Right lobe of liver (tissue), 6 donors: ENCODE data around the gene SORD. TPM values are rescaled to one million over a fixed set of nuclear protein-coding genes. Genes with fewer than 3 reads are reported as not detected.

ENCODE experiments used
- ATAC-seq, 4 donors: fragments of 200-7000 bp; cut with Tn5 transposase; one replicate each; pipeline ENCODE4 v1.9.1; 2020; ENCODE audit warnings: mild to moderate bottlenecking in 4 of 4, moderate library complexity in 4 of 4
- DNase-seq, 3 donors: peaks; one replicate each; pipeline ENCODE4 v3.0.0-alpha.2; 2020
- H3K27ac ChIP-seq, 3 donors: fragments of 200-600 bp; one replicate each; pipeline ENCODE4 v1.8.0; 2022
- H3K27me3 ChIP-seq, 2 donors: fragments of 200-600 bp; one replicate each; pipeline ENCODE4 v1.8.0; 2022
- H3K36me3 ChIP-seq, 4 donors: fragments of 200-600 bp; sonication (generic) in 1 of 4; one replicate each; pipeline versions ENCODE4 v1.5.1 to v1.8.0; 2017 to 2022; ENCODE audit warnings: control low read depth in 1 of 4
- H3K4me1 ChIP-seq, 4 donors: fragments of 200-600 bp; sonication (generic) in 1 of 4; one replicate each; pipeline versions ENCODE4 v1.5.1 to v1.8.0; 2017 to 2022; ENCODE audit warnings: control low read depth in 1 of 4
- H3K4me3 ChIP-seq, 3 donors: fragments of 200-600 bp; one replicate each; pipeline ENCODE4 v1.8.0; 2022
- H3K9me3 ChIP-seq, 4 donors: fragments of 200-600 bp; sonication (generic) in 1 of 4; one replicate each; pipeline versions ENCODE4 v1.5.1 to v1.8.0; 2017 to 2022; ENCODE audit warnings: control low read depth in 1 of 4
- POLR2A ChIP-seq: fragments of 450-650 bp; IDR thresholded peaks from one replicate; pipeline ENCODE4 v1.6.1; 2017; ENCODE audit warnings: antibody characterized with exemption, mild to moderate bottlenecking
- WGBS: methylation state at CpG from one replicate; pipeline ENCODE4 v1.1.6; 2018; ENCODE audit warnings: low coverage, low lambda C conversion rate; ENCODE audit not compliant: insufficient coverage; ENCODE audit errors: missing lambda C conversion rate; 5-methylcytosine and 5-hydroxymethylcytosine counted together
- intact Hi-C, 2 donors: fragments of 100-400 bp; cut with DNase I; formaldehyde crosslinking; loops; one replicate each; pipeline versions ENCODE4 v1.11.2 to v1.14.1; 2022
- total RNA-seq, 6 experiments: library from RNA; depleted of rRNA in 2 of 6; stranded (reverse); fragments of >200 nt in 2 of 6; fragmentation: NEBNext Ultra II Directional in 3 of 6; extraction: Animal tissue kit (Norgen Biotek cat#: 25700) in 3 of 6; gene quantifications; one replicate each; pipeline versions ENCODE4 v1.1.0 to v1.2.4, GENCODE V29; 2016 to 2023
- TF ChIP-seq, protein P1 (sequence below), 4 donors: fragments of 200-600 bp in 3 of 4; fragments of 450-650 bp in 1 of 4; IDR thresholded peaks; one replicate each; pipeline versions ENCODE4 v1.5.1 to v1.8.0; 2016 to 2022; ENCODE audit warnings: antibody characterized with exemption in 4 of 4, mild to moderate bottlenecking in 2 of 4
- donor health status: DM: no; HTN: yes; CAD: no.
- donor health status: DM: no; HTN: no; CAD: no.
- donor health status: DM: no; HTN: no; CAD: no.
- donor health status: DM: no; HTN: yes; CAD: no.
- donor health status: DM: no; HTN: yes; CAD: no.

Gene SORD
- total RNA-seq, 6 experiments from 2014 or later = 87.1 to 380 (median 236) TPM

DNA sequence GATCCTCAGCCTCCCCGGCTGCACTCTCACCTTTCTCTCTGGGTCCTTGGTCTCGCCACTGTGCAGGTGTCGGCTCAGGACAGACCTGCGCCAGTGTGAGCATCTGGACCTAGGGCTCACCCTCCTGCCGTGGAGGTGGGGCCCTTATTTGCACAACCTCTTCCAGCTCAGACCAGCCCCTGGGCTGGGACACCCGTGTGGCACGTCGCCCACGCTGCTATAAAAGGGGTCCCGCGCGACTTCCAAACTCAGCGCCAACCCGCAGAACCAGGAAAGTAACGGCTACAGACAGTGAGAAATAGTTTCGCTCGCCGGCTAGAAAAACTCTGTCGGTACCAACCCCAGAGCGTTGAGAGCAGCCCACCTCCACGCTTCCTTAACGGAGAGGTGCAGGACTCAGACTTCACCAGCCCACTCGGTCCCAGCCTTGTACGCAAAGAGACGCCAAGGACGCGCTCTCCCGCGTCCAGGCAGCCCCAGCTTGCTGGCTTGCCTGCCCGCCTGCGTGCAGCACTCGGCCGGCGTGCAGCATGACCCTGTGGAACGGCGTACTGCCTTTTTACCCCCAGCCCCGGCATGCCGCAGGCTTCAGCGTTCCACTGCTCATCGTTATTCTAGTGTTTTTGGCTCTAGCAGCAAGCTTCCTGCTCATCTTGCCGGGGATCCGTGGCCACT lies 91.2 kb downstream of the SORD start, which contains the start of the genes DUOX2 and DUOXA2:
TSS of gene DUOX2 (minus strand) at position 97 of the 675 bp plus-strand sequence. CDS start 761 bp downstream, outside the sequence.
TSS of gene DUOXA2 (plus strand) at position 251 of the 675 bp plus-strand sequence. CDS start at position 531, 280 bp downstream.
- Histone ChIP-seq H3K27me3 (peaks cover 4 to 13% of the 10 kb centered on the region in 2 donors), H3K4me1 (peaks cover 0 to 13% (median 2%) of the 10 kb centered on the region in 4 donors), H3K36me3 (no peaks in the 10 kb centered on the region), H3K4me3 (no peak within 1 kb of the TSS), H3K9me3 (no peaks in the 10 kb centered on the region), H3K27ac (no peak within 1 kb of the TSS)
- ATAC-seq = peak in 3 of 4 donors; percentile 4 to 21 (median 7)
- no peak for DNase-seq
- TF ChIP-seq POLR2A = no peak
- TF ChIP-seq, protein P1, sequence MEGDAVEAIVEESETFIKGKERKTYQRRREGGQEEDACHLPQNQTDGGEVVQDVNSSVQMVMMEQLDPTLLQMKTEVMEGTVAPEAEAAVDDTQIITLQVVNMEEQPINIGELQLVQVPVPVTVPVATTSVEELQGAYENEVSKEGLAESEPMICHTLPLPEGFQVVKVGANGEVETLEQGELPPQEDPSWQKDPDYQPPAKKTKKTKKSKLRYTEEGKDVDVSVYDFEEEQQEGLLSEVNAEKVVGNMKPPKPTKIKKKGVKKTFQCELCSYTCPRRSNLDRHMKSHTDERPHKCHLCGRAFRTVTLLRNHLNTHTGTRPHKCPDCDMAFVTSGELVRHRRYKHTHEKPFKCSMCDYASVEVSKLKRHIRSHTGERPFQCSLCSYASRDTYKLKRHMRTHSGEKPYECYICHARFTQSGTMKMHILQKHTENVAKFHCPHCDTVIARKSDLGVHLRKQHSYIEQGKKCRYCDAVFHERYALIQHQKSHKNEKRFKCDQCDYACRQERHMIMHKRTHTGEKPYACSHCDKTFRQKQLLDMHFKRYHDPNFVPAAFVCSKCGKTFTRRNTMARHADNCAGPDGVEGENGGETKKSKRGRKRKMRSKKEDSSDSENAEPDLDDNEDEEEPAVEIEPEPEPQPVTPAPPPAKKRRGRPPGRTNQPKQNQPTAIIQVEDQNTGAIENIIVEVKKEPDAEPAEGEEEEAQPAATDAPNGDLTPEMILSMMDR (IDR thresholded peaks at IDR 0.05) = no peak
- intact Hi-C loops = loop anchor here in 1 of 2 donors (10.0 kb wide), 1 partner anchor 149 kb away; no protein-coding TSS in a partner anchor
- WGBS = 4% methylated on average over 24 of the region's 42 CpGs

DNA sequence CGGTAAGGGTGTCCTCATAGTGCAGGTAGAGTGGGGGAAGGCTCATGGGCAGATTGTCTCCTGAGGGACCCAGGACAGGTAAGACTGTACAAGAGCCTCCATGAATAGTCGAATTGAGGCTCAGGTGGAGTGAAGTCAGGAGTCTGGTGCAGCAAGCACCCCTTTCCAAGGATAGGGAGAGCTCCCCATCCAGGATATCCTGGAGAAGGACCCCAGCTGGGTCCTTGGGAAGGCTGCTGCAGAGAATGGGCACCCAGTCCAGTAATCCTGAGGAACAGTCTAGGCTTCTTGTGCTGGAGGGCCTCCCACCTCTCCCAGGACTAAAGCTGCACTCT lies 91.7 kb downstream of the SORD start:
- Histone ChIP-seq H3K27ac (no peak overlapping the region), H3K27me3 (peaks cover 4 to 13% of the 10 kb centered on the region in 2 donors), H3K9me3 (no peaks in the 10 kb centered on the region), H3K36me3 (no peaks in the 10 kb centered on the region), H3K4me1 (peaks cover 0 to 13% (median 2%) of the 10 kb centered on the region in 4 donors), H3K4me3 (no peak overlapping the region)
- 23% methylated on average over 2 of the region's 2 CpGs for WGBS
- intact Hi-C loops = loop anchor here (5.0 to 10.0 kb wide), 2 partner anchors 147 to 150 kb away; no protein-coding TSS in a partner anchor
- no peak for ATAC-seq
- TF ChIP-seq, protein P1 (IDR thresholded peaks at IDR 0.05) = no peak
- TF ChIP-seq POLR2A = no peak
- DNase-seq = no peak

DNA sequence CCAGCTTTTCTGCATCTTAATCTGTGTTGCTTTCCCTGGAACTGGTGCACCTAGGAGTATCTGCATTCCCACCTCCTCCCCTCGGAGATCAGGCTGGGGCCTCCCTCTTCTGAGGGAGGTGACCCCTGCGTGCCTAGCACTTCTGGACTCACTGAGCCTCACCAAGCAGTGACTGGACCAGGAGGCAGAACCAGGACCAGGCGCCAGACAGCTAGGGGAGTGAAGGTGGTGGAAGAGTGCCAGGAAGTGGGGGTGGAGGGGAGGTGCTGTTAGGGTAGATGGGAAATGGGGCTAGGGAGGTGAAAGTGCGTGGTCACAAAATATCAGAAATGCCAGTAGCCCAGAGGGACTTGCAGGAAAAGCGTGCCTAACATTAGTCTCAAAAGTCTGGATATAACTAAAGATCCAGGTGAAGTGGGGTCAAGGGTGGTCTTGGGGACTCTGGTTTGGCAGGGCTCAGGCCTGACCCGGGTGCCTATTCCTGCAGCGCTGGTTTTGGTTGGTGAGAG lies 92.4 kb downstream of the SORD start:
- WGBS = 74% methylated on average over 7 of the region's 7 CpGs
- H3K36me3 ChIP-seq = no peaks in the 10 kb centered on the region
- ATAC-seq (no peak), DNase-seq (no peak)
- intact Hi-C loops = loop anchor here (5.0 to 10.0 kb wide), 2 partner anchors 148 to 151 kb away; no protein-coding TSS in a partner anchor
- peaks cover 0 to 13% (median 2%) of the 10 kb centered on the region in 4 donors for H3K4me1 ChIP-seq
- H3K4me3 ChIP-seq = no peak overlapping the region
- H3K27me3 ChIP-seq = peaks cover 4 to 13% of the 10 kb centered on the region in 2 donors
- no peak for TF ChIP-seq POLR2A
- TF ChIP-seq, protein P1 (IDR thresholded peaks at IDR 0.05) = no peak
- H3K27ac ChIP-seq = no peak overlapping the region
- no peaks in the 10 kb centered on the region for H3K9me3 ChIP-seq

DNA sequence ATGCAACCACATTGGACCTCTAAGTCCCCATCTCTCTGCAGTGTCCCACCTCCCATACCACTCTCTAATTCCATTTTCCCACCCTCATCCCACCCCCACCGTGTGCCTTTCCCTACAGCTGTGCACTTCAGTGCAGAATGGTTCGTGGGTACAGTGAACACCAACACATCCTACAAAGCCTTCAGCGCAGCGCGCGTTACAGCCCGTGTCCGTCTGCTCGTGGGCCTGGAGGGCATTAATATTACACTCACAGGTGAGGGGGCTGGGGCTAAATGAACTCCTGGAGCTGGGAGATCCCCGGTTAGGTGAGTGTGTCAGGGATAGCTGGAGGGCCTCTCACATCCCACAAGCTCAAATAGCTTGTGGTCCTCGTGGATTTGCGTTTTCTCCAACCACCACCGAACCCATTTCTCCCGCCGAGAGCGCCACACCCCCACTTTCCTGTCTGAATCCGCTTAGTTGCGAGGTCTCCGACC lies 93.0 kb downstream of the SORD start:
- peaks cover 0 to 13% (median 2%) of the 10 kb centered on the region in 4 donors for H3K4me1 ChIP-seq
- ATAC-seq (no peak), DNase-seq (no peak)
- no peaks in the 10 kb centered on the region for H3K36me3 ChIP-seq
- WGBS = 21% methylated on average over 13 of the region's 19 CpGs
- intact Hi-C loops = loop anchor here (5.0 to 10.0 kb wide), 2 partner anchors 149 to 151 kb away; no protein-coding TSS in a partner anchor
- H3K27ac ChIP-seq = no peak overlapping the region
- H3K4me3 ChIP-seq = no peak overlapping the region
- peaks cover 4 to 13% of the 10 kb centered on the region in 2 donors for H3K27me3 ChIP-seq
- H3K9me3 ChIP-seq = no peaks in the 10 kb centered on the region
- no peak for TF ChIP-seq POLR2A
- TF ChIP-seq, protein P1 (IDR thresholded peaks at IDR 0.05) = no peak
